Right lobe of liver (tissue), 4 donors: ENCODE data around the gene PON1.

Experiments
- POLR2A ChIP-seq: fragments of 450-650 bp; IDR thresholded peaks from one replicate; pipeline ENCODE4 v1.6.1; 2017; ENCODE audit warnings: antibody characterized with exemption, mild to moderate bottlenecking
- TF ChIP-seq, protein P1 (sequence below), 4 donors: fragments of 200-600 bp in 3 of 4; fragments of 450-650 bp in 1 of 4; IDR thresholded peaks; one replicate each; pipeline versions ENCODE4 v1.5.1 to v1.8.0; 2016 to 2022; ENCODE audit warnings: antibody characterized with exemption in 4 of 4, mild to moderate bottlenecking in 2 of 4
- donor health status: DM: no; HTN: no; CAD: no.
- donor health status: DM: no; HTN: no; CAD: no.
- donor health status: DM: no; HTN: yes; CAD: no.

DNA sequence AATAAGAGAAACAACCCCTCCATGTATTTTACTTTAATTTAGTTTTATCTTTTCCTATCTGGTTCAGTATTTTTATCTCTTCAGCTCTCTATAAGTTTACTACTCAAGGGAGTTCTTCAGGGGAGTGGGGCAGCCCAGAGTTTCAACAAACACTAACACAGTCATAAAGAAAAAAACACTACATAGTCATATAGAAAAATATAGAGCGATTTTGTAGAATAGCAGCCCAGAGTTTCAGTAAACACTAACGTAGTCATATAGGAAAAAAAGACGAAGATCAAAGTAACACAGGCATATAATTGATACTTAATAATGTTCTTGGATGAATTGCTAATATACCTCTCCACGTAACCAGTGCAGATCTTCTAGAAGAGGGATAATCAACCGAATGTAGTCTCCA lies 54.7 kb downstream of the PON1 start:
- TF ChIP-seq POLR2A, result no peak
- TF ChIP-seq, protein P1, sequence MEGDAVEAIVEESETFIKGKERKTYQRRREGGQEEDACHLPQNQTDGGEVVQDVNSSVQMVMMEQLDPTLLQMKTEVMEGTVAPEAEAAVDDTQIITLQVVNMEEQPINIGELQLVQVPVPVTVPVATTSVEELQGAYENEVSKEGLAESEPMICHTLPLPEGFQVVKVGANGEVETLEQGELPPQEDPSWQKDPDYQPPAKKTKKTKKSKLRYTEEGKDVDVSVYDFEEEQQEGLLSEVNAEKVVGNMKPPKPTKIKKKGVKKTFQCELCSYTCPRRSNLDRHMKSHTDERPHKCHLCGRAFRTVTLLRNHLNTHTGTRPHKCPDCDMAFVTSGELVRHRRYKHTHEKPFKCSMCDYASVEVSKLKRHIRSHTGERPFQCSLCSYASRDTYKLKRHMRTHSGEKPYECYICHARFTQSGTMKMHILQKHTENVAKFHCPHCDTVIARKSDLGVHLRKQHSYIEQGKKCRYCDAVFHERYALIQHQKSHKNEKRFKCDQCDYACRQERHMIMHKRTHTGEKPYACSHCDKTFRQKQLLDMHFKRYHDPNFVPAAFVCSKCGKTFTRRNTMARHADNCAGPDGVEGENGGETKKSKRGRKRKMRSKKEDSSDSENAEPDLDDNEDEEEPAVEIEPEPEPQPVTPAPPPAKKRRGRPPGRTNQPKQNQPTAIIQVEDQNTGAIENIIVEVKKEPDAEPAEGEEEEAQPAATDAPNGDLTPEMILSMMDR (IDR thresholded peaks at IDR 0.05), result no peak
